Stimulated activated CD8-positive, alpha-beta memory T cell treated with anti-CD3 and anti-CD28 coated beads, Interleukin-7, amount 100 ng/mL, for 24 hours (primary cell): Measurements from ENCODE around the gene SEMA3D.

ENCODE experiments used
- DNase-seq: peaks from one replicate; pipeline ENCODE4 v3.0.0-alpha.2; 2020; ENCODE audit warnings: low read depth

Gene SEMA3D

GRCh38 chr7:85125651-85126131, 61.2 kb downstream of the SEMA3D start:
- no peak for DNase-seq

- DNase-seq = no peak
Observed at GRCh38 chr7:85125176-85125575, 61.7 kb downstream of the SEMA3D start.

- DNase-seq = no peak
Observed at GRCh38 chr7:85119934-85120333, 66.9 kb downstream of the SEMA3D start.

GRCh38 chr7:85115862-85116261, 71.0 kb downstream of the SEMA3D start:
- DNase-seq = no peak

GRCh38 chr7:85115006-85115405, 71.8 kb downstream of the SEMA3D start:
- DNase-seq = no peak

- no peak for DNase-seq
Observed at GRCh38 chr7:85114342-85114741, 72.5 kb downstream of the SEMA3D start.

GRCh38 chr7:85111761-85112160, 75.1 kb downstream of the SEMA3D start:
- DNase-seq = no peak

- DNase-seq = no peak
Observed at GRCh38 chr7:85106719-85107118, 80.1 kb downstream of the SEMA3D start.

- DNase-seq = no peak
Observed at GRCh38 chr7:85104432-85105205, 82.2 kb downstream of the SEMA3D start.

- no peak for DNase-seq
Observed at GRCh38 chr7:85103962-85104361, 82.9 kb downstream of the SEMA3D start.

- no peak for DNase-seq
Observed at GRCh38 chr7:85103357-85103756, 83.5 kb downstream of the SEMA3D start.

GRCh38 chr7:85102813-85103350, 84.0 kb downstream of the SEMA3D start:
- DNase-seq = no peak

GRCh38 chr7:85101347-85101746, 85.5 kb downstream of the SEMA3D start:
- no peak for DNase-seq

- DNase-seq = no peak
Observed at GRCh38 chr7:85097844-85098243, 89.0 kb downstream of the SEMA3D start.

GRCh38 chr7:85095806-85096205, 91.0 kb downstream of the SEMA3D start:
- no peak for DNase-seq

- DNase-seq = no peak
Observed at GRCh38 chr7:85095366-85095765, 91.5 kb downstream of the SEMA3D start.

GRCh38 chr7:85094046-85094725, 92.7 kb downstream of the SEMA3D start:
- no peak for DNase-seq

GRCh38 chr7:85091565-85091928, 95.3 kb downstream of the SEMA3D start:
- DNase-seq = no peak

- DNase-seq = no peak
Observed at GRCh38 chr7:85090919-85091564, 95.8 kb downstream of the SEMA3D start.

GRCh38 chr7:85090143-85090542, 96.7 kb downstream of the SEMA3D start:
- DNase-seq = no peak

GRCh38 chr7:85081846-85082245, 105.0 kb downstream of the SEMA3D start:
- DNase-seq = no peak

GRCh38 chr7:85081392-85081791, 105.5 kb downstream of the SEMA3D start:
- no peak for DNase-seq

- no peak for DNase-seq
Observed at GRCh38 chr7:85079434-85079833, 107.4 kb downstream of the SEMA3D start.
